DOHH2 (cell line): ENCODE data around the gene SCAF11.

Experiments used
- CTCF ChIP-seq: fragments of 200-600 bp; sonication (generic); IDR thresholded peaks from one replicate; pipeline ENCODE4 v1.5.1; 2014; ENCODE audit warnings: antibody characterized with exemption, mild to moderate bottlenecking, low read depth, low read length; ENCODE audit not compliant: poor library complexity, severe bottlenecking
- EZH2phosphoT487 ChIP-seq: fragments of 200-600 bp; sonication (generic); IDR thresholded peaks from 2 replicates; pipeline ENCODE4 v1.6.1; 2017; ENCODE audit warnings: borderline replicate concordance, mild to moderate bottlenecking, antibody characterized with exemption, low read length, moderate library complexity, mixed read lengths

- TF ChIP-seq CTCF, result no peak
- TF ChIP-seq EZH2phosphoT487, result no peak
These were observed 50.6 kb downstream of the SCAF11 start for GRCh38 chr12:45939759-45940158.
